HG03060 (cell line): Measurements from ENCODE around the gene ZNF397.
A peak's percentile ranks its signal among the peaks of the same experiment; 100 is the strongest.

Source experiments
- ATAC-seq: cut with Tn5 transposase; IDR thresholded peaks from one replicate; pipeline ENCODE4 v1.9.1; 2021; ENCODE audit warnings: low read depth, moderate number of reproducible peaks; ENCODE audit not compliant: unreplicated experiment

ZNF397 gene

GRCh38 chr18:35245719-35246317, 5.0 kb downstream of the ZNF397 start:
- no peak for ATAC-seq

GRCh38 chr18:35246831-35247230, 6.0 kb downstream of the ZNF397 start:
- ATAC-seq, result no peak

DNA sequence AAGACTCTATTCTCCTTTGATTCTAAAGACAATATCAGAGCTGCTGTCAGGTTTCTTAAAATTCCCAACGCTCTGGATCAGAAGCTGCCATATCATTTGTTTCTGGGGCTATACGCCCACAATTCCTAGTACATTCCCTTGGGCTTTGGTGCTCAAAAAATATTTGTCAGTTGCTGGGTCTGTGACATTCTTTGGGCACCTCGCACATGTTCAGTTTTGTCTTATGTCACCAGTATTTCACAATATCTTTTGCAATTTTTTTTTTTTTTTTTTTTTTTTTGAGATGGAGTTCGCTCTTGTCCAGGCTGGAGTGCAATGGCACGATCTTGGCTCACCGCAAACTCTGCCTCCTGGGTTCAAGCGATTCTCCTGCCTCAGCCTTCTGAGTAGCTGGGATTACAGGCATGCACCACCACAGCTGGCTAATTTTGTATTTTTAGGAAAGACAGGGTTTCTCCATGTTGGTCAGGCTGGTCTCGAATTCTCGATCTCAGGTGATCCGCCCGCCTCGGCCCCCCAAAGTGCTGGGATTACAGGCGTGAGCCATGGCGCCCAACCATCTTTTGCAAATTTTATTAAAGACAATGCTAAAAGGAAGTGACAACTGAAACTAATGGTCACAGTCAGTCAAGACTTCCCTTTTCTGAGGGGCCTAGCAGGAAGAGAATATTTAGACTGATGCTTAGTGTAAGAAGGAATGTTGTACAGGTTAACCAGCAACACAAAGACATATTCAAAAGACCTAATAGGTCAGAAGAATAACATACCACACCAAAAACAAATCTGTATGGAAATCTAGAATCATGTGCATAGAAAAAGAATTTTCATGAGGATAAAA, 6.8 kb downstream of the ZNF397 start:
- no peak for ATAC-seq

- no peak for ATAC-seq
These were observed 7.6 kb downstream of the ZNF397 start for GRCh38 chr18:35248429-35248828.

- ATAC-seq, result no peak
These were observed 11.6 kb downstream of the ZNF397 start for GRCh38 chr18:35252466-35252865.

GRCh38 chr18:35253655-35254287, 12.9 kb downstream of the ZNF397 start:
- no peak for ATAC-seq

GRCh38 chr18:35256947-35257346, 16.1 kb downstream of the ZNF397 start:
- ATAC-seq, result no peak

DNA sequence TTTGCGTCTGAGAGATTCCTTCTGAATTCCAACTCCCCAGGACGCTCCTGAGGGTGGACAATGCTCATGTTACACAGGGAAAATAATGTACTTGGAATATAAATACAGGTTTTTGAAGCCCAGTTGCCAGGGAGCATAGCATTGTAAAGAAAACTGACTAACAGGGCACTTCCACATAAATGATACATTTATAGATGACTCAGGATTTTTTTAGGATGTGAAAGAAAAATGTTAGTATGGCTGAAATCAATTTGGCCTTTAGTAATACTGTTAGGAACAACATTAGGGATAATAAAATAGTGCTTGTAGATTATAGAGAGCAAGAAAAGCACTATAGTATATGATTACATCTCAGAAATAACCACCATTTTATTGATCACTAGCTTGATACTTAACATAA, 23.6 kb downstream of the ZNF397 start:
- ATAC-seq, result no peak

DNA sequence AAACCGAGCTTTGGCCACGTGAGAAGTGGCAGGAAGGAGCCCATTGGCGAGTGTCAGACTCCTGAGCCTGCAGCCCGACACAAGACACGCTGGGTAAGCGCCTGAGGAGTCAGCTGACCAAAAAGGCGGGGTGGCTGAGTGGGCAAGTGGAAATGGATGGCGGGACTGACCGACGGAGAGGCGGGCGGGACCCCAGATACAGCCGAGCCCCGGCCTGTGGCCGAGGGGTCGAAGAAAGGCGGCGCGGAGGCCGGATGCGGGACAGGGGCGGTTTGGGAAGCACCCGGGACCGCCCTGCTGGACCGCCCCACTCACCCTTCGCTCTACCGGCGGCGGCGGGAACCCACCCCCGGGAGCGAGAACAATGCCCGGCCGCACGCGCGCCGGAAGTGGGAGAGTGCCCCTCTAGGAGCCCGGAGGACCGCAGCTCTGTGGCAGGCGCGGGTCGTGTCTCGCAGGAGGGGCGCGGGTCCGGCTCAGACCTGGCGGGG, 26.4 kb downstream of the ZNF397 start:
- ATAC-seq, result no peak

DNA sequence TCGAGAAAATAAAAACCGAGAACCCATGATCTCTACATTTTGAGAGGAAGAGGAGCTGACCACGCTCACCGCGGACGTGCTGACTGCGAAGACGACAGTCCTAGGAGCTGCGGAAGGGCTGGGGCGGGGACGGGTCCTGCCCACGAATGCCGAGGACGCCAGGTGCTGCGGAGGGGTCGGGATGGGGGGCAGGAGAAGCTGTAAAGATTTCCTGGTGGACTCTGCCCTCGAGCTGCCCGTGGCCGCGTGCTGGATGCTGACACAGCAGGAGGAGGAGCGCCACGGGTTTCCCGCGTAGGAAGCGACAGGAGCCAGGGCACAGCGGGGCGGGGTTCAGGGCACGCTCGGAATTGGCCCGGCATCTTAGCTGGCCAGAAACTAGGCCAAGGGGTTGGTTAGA, 27.0 kb downstream of the ZNF397 start:
- ATAC-seq, result no peak

- no peak for ATAC-seq
These were observed 28.0 kb downstream of the ZNF397 start for GRCh38 chr18:35268821-35269220.

GRCh38 chr18:35271656-35272055, 30.8 kb downstream of the ZNF397 start:
- ATAC-seq, result no peak

DNA sequence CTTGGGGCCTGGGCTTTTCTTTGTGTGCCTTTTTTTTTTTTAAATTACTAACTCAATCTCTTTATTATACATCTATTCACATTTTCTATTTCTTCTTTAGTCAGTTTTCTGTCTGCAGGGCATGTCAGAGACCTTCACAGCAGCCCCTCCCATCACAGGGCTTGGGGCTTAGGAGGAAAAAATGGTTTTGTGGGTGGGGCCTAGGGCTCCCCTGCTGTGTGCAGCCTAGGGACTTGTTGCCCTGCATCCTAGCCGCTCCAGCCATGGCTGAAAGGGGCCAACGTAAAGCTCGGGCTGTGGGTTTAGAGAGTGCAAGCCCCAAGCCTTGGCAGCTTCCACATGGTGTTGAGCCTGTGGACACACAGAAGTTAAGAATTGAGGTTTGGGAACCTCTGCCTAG, 35.4 kb downstream of the ZNF397 start:
- no peak for ATAC-seq

DNA sequence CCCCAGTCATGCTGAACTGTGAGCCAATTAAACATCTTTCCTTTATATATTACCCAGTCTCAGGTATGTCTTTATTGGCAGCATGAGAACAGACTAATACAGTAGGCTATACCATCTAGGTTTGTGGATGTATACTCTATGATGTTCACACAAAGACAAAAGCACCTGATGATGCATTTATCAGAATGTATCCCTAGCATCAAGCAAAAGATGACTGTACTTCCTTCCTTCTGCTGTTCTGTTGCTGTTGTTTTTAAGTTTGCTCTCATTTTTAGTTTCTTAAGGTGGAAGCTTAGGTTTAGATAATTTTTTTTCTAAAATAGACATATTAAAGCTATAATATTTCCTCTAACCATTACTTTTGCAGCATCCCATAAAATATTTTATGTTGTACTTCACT, 36.8 kb downstream of the ZNF397 start:
- no peak for ATAC-seq

DNA sequence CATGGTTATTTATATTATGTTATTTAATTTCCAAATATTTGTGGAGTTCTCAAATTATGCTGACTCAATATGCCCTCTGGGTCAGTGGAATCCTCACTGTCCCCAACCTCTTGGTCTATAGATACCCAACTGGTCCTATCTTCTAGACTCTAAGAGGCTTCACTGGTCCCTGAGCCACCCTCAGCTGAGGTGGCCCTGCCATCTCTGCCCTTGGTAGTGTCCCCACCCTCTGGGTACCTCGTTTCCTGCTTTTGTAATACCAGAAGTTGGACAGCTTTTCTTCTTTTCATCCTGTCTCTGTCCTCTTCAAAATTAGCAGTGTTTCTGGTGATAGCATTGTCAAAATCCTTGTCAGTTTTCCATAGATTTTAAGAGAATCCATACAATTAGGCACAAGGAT, 37.3 kb downstream of the ZNF397 start:
- ATAC-seq, result no peak

- ATAC-seq, result no peak
These were observed 38.1 kb downstream of the ZNF397 start for GRCh38 chr18:35278969-35279368.

DNA sequence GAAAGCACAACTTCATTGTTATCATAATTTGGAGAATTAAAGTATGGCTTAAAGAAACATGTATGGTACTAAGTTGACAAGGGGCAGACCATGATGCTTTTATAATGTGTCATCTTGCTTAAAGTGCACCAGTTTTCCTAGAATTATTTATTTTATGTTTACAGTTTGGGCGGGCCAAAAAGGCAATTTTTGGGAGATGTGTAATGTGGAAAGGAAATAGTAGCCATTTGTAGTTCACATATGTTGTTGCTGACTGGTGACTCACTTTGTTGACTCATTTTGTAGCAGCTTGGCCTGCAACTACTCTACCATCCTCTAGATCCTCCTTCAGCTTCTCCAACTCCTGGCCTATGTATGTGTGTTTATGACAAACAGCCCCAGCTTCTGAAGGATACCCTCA, 41.5 kb downstream of the ZNF397 start:
- no peak for ATAC-seq

DNA sequence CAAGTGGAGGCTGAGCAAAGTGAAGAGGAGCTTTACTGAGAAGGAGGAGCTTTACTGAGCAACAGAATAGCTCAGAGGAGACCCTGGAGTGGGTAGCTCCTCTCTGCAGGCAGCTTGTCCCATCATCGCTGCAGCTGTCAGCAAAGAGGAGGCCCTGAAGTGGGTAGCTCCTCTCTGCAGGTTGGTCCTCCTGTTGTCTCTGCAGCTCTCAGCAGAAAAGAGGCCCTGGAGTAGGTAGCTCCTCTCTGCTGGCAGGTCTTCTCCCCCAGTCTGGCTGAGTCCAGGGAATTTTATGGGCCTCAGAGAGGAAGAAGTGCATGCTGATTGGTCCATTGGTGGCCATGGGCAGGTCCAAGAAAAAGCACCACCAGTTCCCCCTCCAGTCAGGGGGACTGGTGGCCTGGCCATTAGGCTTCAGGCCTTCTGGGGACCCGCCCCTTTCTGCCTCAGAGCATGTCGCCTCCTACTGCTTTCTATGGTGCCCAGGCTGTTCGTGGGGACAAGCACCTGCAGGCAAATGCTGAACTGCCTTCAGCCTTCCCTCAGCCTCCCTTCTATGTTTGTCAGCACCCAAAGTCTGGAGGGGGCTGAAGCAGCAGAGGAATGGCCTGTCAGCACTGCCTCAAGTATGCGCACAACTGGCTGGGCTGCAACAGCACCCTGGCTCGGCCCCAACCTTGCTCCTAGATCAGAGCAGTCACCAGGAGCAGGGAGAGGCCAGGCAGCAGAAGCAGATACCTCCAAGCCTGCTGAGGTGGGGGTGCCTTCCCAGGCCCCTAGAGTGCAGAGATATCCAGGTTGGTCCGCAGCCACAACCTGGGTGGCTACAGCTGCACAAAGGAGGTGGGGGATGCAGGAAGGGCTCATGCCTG, 43.3 kb downstream of the ZNF397 start:
- no peak for ATAC-seq

- no peak for ATAC-seq
These were observed 44.0 kb downstream of the ZNF397 start for GRCh38 chr18:35284841-35285240.

DNA sequence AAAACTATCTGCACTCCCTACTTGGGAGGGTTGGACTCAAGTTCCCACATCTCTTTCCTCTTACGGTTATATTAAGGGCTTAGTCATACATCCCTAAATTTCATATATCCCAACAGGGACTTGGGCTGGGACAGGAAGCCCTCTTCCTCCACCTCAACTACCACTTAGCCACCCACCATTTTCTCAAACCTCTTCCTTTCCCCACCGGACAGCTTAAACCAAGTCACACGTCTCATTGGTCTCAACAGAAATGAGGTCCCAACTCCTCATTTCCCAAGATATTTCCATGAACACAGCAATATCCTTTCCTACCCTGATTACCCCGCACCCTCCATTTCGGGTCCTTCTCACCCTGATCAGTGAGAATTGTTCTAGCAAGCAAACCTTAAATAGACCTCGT, 48.5 kb downstream of the ZNF397 start:
- no peak for ATAC-seq

- ATAC-seq, result peak; percentile 15
These were observed 48.9 kb downstream of the ZNF397 start for GRCh38 chr18:35289727-35290093.
